GM15510 (cell line): ENCODE data around the gene PDF.

Source experiments
- POLR2A ChIP-seq: IDR thresholded peaks from 3 replicates; pipeline ENCODE4 v1.6.1; 2011; ENCODE audit warnings: borderline replicate concordance; ENCODE audit not compliant: insufficient read length; ENCODE audit errors: extremely low read depth

The PDF gene

GRCh38 chr16:69349536-69349935, 19.1 kb upstream of the PDF start:
- TF ChIP-seq POLR2A, result no peak

- no peak for TF ChIP-seq POLR2A
These were observed 17.8 kb upstream of the PDF start for GRCh38 chr16:69348222-69348621.

- TF ChIP-seq POLR2A, result no peak
These were observed 16.3 kb upstream of the PDF start for GRCh38 chr16:69346683-69347082.

- TF ChIP-seq POLR2A, result no peak
These were observed 15.5 kb upstream of the PDF start for GRCh38 chr16:69345923-69346322.

GRCh38 chr16:69344171-69344570, 13.8 kb upstream of the PDF start:
- TF ChIP-seq POLR2A, result no peak

- TF ChIP-seq POLR2A, result no peak
These were observed 9.8 kb upstream of the PDF start for GRCh38 chr16:69340095-69340644.

GRCh38 chr16:69339289-69340094, 9.1 kb upstream of the PDF start, which contains the start of the genes COG8 and NIP7:
TSS of gene COG8 (minus strand) at chr16:69339564. CDS start at chr16:69339552, 12 bp downstream.
TSS of gene NIP7 (plus strand) at chr16:69339772. CDS start at chr16:69339830, 58 bp downstream.
- peak; percentile 87 for TF ChIP-seq POLR2A

- TF ChIP-seq POLR2A, result no peak
These were observed 8.3 kb upstream of the PDF start for GRCh38 chr16:69338557-69339288.

- TF ChIP-seq POLR2A, result no peak
These were observed 4.3 kb upstream of the PDF start for GRCh38 chr16:69334696-69335095.

- no peak for TF ChIP-seq POLR2A
These were observed 761 bp downstream of the PDF start for GRCh38 chr16:69329369-69330285.

- no peak for TF ChIP-seq POLR2A
These were observed 1.5 kb downstream of the PDF start for GRCh38 chr16:69328854-69329316.

GRCh38 chr16:69327585-69328310, 2.6 kb downstream of the PDF start:
- no peak for TF ChIP-seq POLR2A

GRCh38 chr16:69326172-69326873, 4.1 kb downstream of the PDF start:
- TF ChIP-seq POLR2A, result no peak
